ENCODE results near the gene HSBP1L1.

Gene HSBP1L1

GRCh38 chr18:79961527-79962291 lies 2.7 kb upstream of the HSBP1L1 start:
- DNase-seq (ENCODE audit: low spot score): no peak

DNA sequence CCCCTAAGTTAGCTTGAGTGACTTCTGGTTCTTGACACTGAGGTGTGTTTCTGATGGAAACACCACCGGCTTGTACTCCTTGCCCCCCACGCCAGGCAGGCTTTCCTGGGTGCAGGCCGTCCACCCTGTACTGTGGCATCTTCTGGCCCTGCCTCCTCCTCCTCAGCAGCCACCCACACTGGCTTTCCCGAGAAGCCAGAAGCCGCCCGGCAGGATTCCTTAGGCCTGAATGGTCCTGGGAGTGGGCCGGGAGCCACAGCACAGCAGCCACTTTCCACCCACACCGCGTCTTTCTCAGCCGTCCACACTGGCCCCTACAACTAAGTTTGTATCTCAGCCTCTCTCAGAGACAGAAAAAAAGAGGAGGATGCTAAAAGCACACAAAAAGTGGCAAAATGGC lies 2.1 kb upstream of the HSBP1L1 start:
- no peak for DNase-seq (ENCODE audit: low spot score)

- DNase-seq (ENCODE audit: low spot score): peak; percentile 29
Measured at GRCh38 chr18:79962835-79963657, 1.4 kb upstream of the HSBP1L1 start.

DNA sequence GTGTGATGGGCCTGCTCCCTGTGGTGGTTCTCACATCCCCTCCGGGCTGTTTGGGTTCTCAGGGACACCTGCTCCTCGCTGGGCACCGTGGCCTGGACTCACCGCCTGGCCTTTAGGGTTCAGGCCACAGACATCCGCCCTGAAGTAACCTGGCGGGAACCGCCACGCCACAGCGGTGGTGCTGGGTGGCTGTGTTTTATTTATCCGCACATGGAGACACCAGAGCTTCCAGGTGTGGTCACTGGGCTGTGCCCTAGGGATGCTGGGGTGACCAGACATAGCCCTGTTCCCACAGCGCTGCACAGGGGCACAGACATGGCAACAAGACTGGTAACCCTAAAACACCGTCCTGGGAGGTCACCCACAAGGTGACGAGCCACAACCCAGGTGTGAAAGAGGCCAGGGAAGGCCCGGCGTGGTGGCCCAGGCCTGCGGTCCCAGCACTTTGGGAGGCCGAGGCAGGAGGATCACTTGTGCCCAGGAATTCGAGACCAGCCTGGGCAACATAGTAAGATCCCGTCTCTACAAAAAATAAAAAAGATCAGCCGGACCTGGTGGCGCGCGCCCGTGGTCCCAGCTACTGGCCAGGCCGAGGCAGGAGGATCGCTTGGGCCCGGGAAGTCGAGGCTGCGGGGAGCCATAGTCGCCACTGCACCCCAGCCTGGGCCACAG lies 649 bp upstream of the HSBP1L1 start:
- no peak for DNase-seq (ENCODE audit: low spot score)

DNA sequence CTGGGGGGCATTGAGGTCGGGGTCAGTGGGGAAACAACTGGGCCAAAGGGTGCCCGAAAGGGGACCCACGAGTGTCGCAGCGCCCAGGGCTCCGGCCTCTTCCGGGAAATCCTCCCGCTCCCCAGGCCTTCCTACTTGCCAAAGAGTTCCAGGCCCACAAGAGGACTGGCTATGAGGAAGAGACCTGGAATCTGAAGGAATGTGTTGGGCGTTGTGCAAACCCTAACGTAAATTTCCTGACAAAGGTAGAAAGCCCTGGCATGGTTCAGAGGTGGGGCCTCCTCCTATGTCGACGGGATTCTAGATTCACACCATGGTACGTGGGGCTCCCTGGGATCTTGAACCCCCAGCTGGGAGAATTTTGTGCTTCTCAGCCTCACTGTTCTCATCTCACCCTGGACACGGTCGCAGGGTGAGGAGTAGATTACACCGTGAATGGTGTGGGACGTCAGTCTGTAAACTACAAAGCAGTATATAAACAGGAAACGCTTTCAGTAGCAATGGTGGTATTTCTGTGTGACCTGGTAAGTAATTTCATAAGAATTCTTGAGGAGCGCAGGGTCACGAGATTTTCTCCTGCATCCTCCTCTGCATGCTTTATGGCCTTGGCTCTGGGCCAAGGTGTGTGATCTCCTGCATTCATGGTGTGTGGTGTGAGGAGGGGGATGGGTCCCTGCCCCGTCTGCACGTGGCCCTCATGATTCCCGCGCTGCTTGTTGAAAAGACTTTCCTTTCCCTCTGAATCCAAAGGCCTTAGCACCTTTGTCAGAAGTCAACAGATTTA lies 868 bp downstream of the HSBP1L1 start:
- DNase-seq (ENCODE audit: low spot score): no peak

DNA sequence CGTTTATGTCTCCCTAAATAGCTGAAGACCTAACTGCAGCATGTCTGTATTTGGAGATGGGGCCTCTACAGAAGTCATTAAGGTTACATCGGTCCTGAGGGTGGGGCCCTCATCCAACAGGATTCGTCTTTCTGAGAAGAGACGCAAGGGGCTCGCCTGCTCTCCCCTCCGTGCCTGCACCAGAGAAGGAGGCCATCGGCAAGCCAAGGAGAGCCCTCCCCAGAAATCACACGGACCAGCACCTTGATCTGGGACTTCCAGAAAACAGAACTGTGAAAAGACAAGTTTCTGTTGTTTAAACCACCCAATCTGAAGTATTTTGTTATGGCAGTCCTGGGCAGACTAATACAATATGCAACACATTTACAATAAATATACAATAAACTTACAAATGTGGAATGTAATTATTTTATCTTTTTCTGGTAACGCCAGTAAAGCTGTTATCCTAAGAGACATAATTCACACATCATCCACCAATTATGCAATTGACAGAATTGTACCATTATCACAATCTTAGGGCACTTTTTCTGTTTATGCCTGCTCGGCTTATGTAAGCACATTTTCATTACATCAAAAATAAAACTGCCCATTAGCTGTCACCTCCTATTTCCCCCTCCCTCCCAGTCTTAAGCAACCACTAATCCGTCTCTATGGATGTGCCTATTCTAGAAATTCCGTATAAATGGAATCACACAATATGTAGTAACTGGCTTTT lies 6.1 kb downstream of the HSBP1L1 start:
- DNase-seq (ENCODE audit: low spot score): no peak

DNA sequence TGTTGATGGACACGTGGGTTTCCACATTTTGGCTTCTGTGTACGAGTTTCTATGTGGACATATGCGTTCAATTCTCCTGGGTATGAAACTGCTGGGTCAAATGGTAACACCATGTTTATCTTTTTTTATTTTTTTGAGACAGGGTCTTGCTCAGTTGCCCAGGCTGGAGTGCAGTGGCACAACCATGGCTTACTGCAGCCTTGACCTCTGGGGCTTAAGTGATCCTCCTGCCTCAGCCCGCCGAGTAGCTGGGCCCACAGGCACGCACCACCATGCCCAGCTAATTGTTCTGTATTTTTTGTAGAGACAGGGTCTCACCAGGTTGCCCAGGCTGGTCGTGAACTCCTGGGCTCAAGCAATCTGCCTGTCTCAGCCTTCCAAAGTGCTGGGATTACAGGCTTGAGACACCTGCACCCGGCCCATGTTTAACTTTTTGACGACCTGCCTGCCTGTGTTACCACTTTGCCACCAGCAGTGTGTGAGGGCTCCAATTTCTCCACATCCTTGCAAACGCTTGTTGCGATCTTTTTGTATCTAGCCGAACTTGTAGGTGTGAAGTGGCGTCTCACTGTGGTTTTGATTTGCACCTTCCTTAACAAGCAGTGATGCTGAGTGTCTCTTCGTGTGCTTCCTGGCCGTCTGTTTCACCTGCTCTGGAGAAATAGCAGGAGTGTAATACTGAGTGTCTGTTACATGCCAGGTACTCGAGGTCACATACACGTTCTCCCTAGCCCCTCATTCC lies 6.9 kb downstream of the HSBP1L1 start:
- DNase-seq (ENCODE audit: low spot score): no peak

GRCh38 chr18:79971986-79972385 lies 7.5 kb downstream of the HSBP1L1 start:
- no peak for DNase-seq (ENCODE audit: low spot score)

DNA sequence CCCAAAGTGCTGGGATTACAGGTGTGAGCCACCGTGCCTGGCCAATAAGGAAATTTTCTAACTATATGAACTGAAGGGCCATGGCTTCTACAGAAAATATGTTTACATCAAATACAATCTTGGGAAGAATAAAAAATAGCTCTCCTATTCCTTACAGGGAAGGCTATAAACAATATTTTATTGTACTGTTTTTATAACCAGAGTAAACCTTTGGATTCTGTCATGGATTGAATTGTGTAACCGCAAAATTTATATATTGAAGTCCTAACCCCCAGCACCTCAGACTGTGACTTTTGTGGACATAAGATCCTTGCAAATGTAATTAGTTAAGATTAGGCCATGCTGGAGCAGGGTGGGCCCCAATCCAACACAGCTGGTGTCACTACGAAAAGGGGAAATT lies 8.3 kb downstream of the HSBP1L1 start:
- DNase-seq (ENCODE audit: low spot score): no peak

DNA sequence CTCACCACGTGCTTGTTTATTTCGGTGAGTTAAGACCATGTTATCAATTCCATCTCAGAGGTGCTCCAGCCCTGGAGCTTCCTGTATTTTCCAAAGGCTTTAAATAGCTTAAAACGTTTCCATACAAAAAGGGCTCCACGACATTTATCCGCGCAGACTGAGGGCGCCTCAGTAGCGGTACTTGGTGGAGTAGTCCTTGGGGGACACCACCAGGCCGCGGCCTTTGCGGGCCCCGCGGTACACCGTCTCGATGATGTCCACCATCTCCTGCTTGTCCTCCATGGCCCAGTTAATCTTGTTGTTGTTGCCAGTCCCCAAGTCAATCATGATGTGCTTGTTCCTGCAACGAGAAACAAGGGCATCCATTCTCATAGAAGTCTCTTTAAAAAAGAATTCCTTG lies 9.1 kb downstream of the HSBP1L1 start:
- no peak for DNase-seq (ENCODE audit: low spot score)

- DNase-seq (ENCODE audit: low spot score): no peak
Measured at GRCh38 chr18:79974025-79974654, 9.7 kb downstream of the HSBP1L1 start.

DNA sequence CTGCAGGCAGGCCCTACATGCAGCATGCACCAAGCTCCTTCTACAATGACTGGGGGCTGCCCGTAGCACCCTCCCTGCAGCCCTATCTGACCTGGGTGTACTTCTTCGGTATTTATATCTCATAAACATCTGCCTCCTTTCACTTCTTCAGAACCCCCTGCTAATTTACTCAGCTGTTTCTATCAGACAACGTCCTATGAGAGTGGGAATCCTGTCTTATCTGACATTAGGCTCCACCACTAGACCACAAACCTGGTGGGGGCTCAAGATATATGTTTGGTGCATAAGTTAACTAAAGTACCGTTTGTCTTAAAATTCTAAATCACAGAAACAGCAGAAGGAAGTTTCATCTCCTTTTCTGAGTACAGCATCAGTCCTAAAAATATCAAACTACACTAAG lies 10.6 kb downstream of the HSBP1L1 start:
- DNase-seq (ENCODE audit: low spot score): no peak

GRCh38 chr18:79975985-79976680 lies 11.7 kb downstream of the HSBP1L1 start:
- DNase-seq (ENCODE audit: low spot score): no peak

DNA sequence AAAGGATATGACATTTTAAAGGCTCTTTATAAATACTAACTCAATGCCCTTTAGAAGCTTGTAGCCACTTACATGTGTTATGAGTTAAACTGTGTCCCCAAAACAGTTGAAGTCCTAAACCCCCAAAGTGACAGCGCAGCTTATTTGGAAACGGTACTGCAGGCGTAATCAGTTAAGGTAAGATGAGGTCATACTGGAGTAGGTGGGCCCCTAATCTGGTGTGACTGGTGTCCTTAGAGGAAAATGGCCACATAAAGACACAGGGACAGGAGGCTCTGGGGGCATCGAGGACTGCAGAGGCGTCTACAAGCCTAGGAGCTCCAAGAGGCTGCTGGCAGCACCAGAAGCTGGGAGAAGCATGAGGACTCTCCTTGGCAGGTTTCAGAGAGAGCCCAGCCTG lies 15.4 kb downstream of the HSBP1L1 start:
- no peak for DNase-seq (ENCODE audit: low spot score)

GRCh38 chr18:79980585-79980984 lies 16.1 kb downstream of the HSBP1L1 start:
- DNase-seq (ENCODE audit: low spot score): no peak

DNA sequence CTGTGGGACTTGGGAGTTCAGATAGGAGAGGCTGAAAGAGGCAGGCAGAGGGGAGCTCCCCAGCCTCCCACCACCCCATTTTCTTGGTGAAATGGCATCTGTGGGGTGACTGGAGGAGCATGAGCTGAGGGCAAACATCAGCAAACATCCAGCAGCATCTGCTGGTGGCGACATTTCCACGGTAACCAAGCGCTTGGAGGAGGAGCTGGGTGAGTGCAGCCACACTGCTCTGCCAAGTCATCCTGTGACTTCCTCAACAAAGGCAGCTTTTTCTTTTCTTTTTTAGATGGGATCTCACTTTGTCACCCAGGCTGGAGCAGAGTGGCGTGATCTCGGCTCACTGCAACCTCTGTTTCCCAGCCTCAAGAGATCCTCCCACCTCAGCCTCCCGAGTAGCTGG lies 18.3 kb downstream of the HSBP1L1 start:
- DNase-seq (ENCODE audit: low spot score): no peak

DNA sequence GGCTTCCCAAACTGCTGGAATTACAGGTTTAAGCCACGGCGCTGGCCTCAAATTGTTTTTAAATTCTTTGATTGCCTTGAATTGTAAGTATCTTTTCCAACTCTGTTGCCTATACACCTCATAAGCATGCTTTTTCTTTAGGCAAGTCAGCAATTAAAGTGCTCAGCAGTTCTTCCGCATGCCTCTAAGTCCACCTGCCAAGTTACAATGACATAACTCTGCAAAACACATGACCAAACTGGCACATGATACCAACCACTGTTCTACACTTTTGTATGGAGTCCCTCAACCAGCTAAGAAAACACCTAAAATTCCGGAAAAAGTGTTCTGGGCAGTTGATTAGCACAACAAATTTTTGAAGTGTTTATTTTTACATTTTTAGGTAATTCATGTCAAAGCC lies 18.8 kb downstream of the HSBP1L1 start:
- no peak for DNase-seq (ENCODE audit: low spot score)

- DNase-seq (ENCODE audit: low spot score): no peak
Measured at GRCh38 chr18:79983793-79984192, 19.4 kb downstream of the HSBP1L1 start.

- DNase-seq (ENCODE audit: low spot score): no peak
Measured at GRCh38 chr18:79985172-79985571, 20.7 kb downstream of the HSBP1L1 start.

DNA sequence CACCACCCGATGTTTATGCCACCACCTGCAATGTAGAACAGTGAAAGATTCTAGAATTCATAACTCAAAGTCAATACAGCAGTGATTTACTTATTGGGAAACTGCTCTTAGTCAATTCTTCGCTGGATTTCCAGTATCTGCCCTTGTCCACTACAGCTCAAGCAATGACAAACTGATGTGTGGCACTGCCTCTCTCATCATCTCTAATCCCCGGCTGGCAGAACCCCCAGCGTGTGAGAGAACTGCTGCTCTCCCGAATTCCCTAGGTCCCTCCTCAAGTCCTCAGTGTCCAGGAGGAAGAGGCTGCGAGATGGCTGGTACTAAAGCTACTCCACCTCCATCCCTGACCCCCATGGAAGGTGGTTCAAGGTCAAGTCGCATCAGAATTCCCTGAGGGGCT lies 22.3 kb downstream of the HSBP1L1 start:
- DNase-seq (ENCODE audit: low spot score): no peak
